ENCODE measurements around the gene CASZ1.

The CASZ1 gene

DNA sequence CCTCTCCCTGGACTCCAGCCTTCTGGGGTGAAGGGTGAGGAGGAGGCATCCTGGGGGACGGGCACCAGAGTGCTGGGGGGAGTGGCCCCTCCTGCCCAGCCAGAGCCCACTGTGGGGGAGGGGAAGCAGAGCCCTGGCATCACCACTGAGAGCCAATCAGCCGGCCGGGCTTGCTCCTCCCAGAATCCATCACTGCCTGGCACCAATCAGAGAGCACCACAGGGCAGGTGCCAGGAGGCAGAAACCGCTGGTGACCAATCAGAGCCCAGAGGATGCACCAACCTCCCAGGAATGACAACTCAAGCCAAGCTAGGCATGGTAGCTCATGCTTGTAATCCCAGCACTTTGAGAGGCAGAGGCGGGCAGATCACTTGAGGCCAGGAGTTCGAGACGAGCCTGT is 27.9 kb downstream of the CASZ1 start:
- no peak for TF ChIP-seq EZH2phosphoT487 (conservative IDR thresholded peaks at IDR 0.05; ENCODE audit: low read length)
- TF ChIP-seq, protein P1, sequence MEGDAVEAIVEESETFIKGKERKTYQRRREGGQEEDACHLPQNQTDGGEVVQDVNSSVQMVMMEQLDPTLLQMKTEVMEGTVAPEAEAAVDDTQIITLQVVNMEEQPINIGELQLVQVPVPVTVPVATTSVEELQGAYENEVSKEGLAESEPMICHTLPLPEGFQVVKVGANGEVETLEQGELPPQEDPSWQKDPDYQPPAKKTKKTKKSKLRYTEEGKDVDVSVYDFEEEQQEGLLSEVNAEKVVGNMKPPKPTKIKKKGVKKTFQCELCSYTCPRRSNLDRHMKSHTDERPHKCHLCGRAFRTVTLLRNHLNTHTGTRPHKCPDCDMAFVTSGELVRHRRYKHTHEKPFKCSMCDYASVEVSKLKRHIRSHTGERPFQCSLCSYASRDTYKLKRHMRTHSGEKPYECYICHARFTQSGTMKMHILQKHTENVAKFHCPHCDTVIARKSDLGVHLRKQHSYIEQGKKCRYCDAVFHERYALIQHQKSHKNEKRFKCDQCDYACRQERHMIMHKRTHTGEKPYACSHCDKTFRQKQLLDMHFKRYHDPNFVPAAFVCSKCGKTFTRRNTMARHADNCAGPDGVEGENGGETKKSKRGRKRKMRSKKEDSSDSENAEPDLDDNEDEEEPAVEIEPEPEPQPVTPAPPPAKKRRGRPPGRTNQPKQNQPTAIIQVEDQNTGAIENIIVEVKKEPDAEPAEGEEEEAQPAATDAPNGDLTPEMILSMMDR (IDR thresholded peaks at IDR 0.05; ENCODE audit: insufficient read depth, low read length, poor library complexity, severe bottlenecking) = no peak
- no peaks in the 10 kb centered on the region for H3K27me3 ChIP-seq (ENCODE audit: low read length)
- no peaks in the 10 kb centered on the region for H3K9me2 ChIP-seq (replicated peaks; ENCODE audit: insufficient read depth, low read length)
- H4K20me1 ChIP-seq (ENCODE audit: low read depth, low read length) = no peaks in the 10 kb centered on the region
- H3K27ac ChIP-seq (ENCODE audit: low read depth, low read length) = no peak overlapping the region
- no peak overlapping the region for H3K9ac ChIP-seq (ENCODE audit: low read length)
- H3K36me3 ChIP-seq (ENCODE audit: low read length) = no peaks in the 10 kb centered on the region
- no peak overlapping the region for H3K4me3 ChIP-seq (ENCODE audit: insufficient read depth, low read length, poor library complexity, severe bottlenecking)
- H3F3A ChIP-seq (ENCODE audit: insufficient read depth) = no peaks in the 10 kb centered on the region
- no peak overlapping the region for H3K4me2 ChIP-seq (ENCODE audit: low read depth, low read length, poor library complexity, severe bottlenecking)
- H2AFZ ChIP-seq (ENCODE audit: low read depth, low read length, severe bottlenecking) = no peak overlapping the region
- no peaks in the 10 kb centered on the region for H3K79me2 ChIP-seq (ENCODE audit: insufficient read depth, low read length)
- no peaks in the 10 kb centered on the region for H3K9me3 ChIP-seq (ENCODE audit: insufficient read depth, low read length)

DNA sequence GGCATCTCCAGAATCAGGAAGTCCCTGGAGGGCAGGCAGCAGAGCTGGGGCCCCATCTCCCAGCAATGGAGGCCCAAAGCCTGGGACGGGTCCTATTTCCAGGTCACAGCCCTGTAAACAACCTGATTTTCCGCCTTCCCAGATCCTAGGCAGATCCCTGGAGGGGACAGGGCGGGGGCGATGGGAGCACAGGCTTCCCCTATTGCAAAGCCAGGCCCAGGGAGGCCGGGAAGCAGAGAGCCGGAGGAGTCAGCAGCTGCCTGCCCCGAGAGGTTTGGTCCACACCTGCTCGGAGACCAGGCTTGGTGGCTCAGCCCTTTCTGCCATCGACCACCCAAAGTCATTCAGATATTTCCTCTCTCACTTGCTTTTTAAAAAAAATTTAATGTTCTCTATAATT is 29.2 kb downstream of the CASZ1 start:
- no peak overlapping the region for H3K4me3 ChIP-seq (ENCODE audit: insufficient read depth, low read length, poor library complexity, severe bottlenecking)
- TF ChIP-seq, protein P1 (IDR thresholded peaks at IDR 0.05; ENCODE audit: insufficient read depth, low read length, poor library complexity, severe bottlenecking) = no peak
- TF ChIP-seq EZH2phosphoT487 (conservative IDR thresholded peaks at IDR 0.05; ENCODE audit: low read length) = no peak
- H4K20me1 ChIP-seq (ENCODE audit: low read depth, low read length) = no peaks in the 10 kb centered on the region
- H3K9me3 ChIP-seq (ENCODE audit: insufficient read depth, low read length) = no peaks in the 10 kb centered on the region
- no peaks in the 10 kb centered on the region for H3K36me3 ChIP-seq (ENCODE audit: low read length)
- no peaks in the 10 kb centered on the region for H3K27me3 ChIP-seq (ENCODE audit: low read length)
- H2AFZ ChIP-seq (ENCODE audit: low read depth, low read length, severe bottlenecking) = no peak overlapping the region
- H3K79me2 ChIP-seq (ENCODE audit: insufficient read depth, low read length) = no peaks in the 10 kb centered on the region
- H3K9me2 ChIP-seq (replicated peaks; ENCODE audit: insufficient read depth, low read length) = no peaks in the 10 kb centered on the region
- no peaks in the 10 kb centered on the region for H3F3A ChIP-seq (ENCODE audit: insufficient read depth)
- H3K4me2 ChIP-seq (ENCODE audit: low read depth, low read length, poor library complexity, severe bottlenecking) = no peak overlapping the region
- no peak overlapping the region for H3K9ac ChIP-seq (ENCODE audit: low read length)
- no peak overlapping the region for H3K27ac ChIP-seq (ENCODE audit: low read depth, low read length)

DNA sequence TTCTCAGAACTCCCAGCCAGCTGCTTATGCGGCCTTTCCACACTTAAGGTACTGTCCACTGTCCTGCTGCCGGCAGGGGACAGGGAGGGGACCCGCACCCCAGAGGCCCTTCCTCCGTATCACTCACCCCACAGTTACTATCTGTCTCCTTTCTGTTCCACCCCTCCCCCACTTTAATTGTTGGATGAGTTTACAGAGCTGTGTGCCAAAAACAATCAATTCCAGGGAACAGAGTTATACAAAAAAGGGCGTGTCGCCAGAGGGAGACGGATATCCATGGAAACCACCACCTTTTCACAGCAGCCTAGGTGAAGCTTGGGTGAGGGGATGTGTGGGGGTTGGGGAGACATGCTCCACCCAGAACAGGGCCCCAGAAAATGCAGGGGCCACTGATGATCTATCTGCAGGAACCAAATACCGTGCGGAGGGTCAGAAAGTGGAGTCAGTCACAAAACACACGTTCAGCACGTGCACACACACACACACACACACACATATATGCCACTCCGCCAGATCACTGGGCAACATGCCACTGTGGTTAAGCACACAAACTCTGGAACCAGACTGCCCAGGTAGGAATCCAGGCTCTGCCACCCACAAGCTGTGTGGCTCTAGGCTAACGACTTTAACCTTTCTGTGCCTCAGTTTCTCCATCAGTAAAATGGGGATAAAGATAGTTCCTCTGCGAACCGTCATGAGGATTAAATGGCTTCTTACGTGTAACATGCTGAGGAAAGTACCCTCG is 30.5 kb downstream of the CASZ1 start:
- Histone ChIP-seq H3K4me2 (ENCODE audit: low read depth, low read length, poor library complexity, severe bottlenecking) (no peak overlapping the region), H3K9me3 (ENCODE audit: insufficient read depth, low read length) (no peaks in the 10 kb centered on the region), H3K79me2 (ENCODE audit: insufficient read depth, low read length) (no peaks in the 10 kb centered on the region), H3K27ac (ENCODE audit: low read depth, low read length) (no peak overlapping the region), H3K36me3 (ENCODE audit: low read length) (no peaks in the 10 kb centered on the region), H3F3A (ENCODE audit: insufficient read depth) (no peaks in the 10 kb centered on the region), H3K9ac (ENCODE audit: low read length) (no peak overlapping the region), H2AFZ (ENCODE audit: low read depth, low read length, severe bottlenecking) (no peak overlapping the region), H3K27me3 (ENCODE audit: low read length) (no peaks in the 10 kb centered on the region), H3K4me3 (ENCODE audit: insufficient read depth, low read length, poor library complexity, severe bottlenecking) (no peak overlapping the region), H4K20me1 (ENCODE audit: low read depth, low read length) (no peaks in the 10 kb centered on the region), H3K9me2 (replicated peaks; ENCODE audit: insufficient read depth, low read length) (no peaks in the 10 kb centered on the region)
- TF ChIP-seq, protein P1 (IDR thresholded peaks at IDR 0.05; ENCODE audit: insufficient read depth, low read length, poor library complexity, severe bottlenecking) = no peak
- TF ChIP-seq EZH2phosphoT487 (conservative IDR thresholded peaks at IDR 0.05; ENCODE audit: low read length) = no peak
